HL-60/S4 treated with phorbol 12-myristate 13-acetate at 8.2 ng/mL for 4 days and 3 days (cell line): ENCODE results near the gene SPDYE2.
"Not testable (repeated sequence)": the region's sequence is repeated elsewhere in the genome, so short reads cannot be mapped to it uniquely, and the experiment has no call there.

Experiments used
- in situ Hi-C: fragments of 300-500 bp; cut with MboI; formaldehyde crosslinking; loops from 2 replicates; pipeline ENCODE4 v1.15.0; 2022; ENCODE audit warnings: low sequenced_read_pairs

SPDYE2 gene

DNA sequence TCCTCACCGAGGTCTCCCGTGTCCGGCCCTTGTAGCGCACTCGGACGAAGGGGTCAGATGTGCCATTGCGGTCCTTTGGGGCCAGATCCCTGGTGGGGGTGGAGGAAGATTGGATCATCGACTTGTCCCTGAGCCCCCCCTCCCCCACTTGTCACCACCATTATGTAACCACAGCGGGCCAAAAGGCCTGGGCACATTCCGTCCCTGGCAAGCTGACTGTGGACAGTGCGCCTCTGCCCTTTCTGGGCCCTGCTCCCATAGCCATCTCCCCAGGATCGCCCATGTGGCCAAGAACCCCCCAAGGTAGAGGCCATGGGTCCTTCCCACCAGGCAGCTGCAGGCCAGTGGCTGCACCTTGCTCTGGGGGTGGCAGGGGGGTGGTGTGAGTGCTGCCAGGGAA lies 51.3 kb downstream of the SPDYE2 start:
- in situ Hi-C loops = not testable (repeated sequence)

DNA sequence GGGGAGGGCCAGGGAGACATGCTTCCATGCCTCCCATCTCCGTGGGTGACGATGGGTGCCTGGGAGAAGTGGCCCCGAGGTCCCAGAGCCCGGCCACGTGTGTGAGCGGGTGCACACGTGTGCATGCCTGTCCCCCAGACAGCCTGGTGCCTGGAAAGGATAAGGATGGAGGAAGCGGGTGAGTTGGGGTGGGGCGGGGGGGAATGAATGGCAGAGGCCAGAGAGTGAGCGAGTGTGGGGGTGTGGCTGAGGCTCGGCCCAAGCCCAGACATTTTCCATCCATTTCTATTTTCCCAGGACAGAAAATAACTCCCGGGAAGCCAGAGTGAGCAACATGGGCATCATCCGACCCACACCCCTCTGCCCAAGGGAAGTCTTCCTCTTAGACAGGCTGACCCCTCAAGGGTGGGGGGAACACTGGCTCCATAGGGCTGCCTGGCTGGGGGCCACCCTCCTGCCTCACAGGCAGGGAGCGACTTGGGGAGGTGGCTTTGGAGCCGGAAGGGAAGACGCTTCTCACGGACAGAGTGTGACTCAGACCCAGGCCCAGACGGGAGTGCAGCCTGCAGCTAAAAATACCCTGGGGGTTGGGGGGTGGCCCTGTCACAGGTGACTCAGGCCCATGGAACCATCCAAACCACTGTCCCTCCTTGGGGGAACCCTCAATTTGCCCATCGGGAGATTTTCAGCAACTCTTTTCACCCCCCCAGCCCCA lies 53.6 kb downstream of the SPDYE2 start:
- in situ Hi-C loops = not testable (repeated sequence)

DNA sequence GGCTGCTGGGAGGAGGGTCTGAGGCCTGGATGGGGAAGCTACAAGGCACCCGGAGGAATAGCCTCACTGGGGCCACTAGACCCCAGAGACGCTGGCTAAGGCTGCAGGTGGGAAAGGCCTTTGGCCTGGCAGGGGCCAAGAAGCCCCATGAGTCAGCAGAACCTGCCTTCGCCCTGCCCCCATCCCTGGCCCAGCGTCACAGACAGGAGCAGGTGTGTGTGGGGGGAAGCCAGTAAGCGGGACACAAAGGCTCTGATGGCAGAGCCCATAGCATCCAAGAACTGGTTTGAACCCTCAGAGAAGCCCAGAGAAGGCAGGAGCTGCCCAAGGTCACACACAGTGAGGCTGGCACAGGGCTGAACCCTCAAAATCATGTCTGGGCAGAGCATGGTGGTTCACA lies 55.8 kb downstream of the SPDYE2 start:
- in situ Hi-C loops = not testable (repeated sequence)

DNA sequence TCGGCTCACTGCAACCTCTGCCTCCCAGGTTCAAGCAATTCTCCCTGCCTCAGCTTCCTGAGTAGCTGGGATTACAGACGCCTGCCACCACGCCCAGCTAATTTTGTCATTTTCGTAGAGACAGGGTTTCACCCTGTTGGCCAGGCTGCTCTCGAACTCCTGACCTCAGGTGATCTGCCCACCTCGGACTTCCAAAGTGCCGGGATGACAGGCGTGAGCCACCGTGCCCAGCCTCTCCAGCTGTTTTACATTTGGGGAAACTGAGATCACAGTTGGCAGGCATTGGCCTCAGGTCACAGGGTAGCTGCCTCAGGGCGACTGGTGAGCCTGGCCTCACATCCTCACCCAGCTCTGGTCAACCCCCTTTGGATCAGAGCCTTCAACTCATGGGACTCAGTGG lies 58.7 kb downstream of the SPDYE2 start:
- in situ Hi-C loops = not testable (repeated sequence)

DNA sequence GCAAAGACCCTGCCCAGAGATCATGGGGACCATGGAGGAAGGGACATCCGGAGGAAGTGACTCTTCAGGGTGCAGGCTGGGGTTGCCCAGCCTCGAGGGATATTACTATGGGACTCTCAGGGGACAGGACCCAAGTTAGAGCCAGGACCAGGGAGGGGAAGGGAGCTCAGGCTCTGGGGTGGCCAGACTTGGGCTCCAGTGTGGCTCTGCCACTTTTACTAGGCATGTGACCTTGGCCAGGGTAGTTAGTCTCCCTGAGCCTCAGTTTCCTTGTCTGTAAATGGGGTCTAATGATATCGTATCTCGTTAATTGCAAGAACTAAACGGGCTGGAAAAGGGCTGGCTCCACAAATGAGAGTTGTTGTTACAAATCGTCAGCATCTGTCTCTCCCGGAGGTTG lies 59.4 kb downstream of the SPDYE2 start:
- in situ Hi-C loops = not testable (repeated sequence)

DNA sequence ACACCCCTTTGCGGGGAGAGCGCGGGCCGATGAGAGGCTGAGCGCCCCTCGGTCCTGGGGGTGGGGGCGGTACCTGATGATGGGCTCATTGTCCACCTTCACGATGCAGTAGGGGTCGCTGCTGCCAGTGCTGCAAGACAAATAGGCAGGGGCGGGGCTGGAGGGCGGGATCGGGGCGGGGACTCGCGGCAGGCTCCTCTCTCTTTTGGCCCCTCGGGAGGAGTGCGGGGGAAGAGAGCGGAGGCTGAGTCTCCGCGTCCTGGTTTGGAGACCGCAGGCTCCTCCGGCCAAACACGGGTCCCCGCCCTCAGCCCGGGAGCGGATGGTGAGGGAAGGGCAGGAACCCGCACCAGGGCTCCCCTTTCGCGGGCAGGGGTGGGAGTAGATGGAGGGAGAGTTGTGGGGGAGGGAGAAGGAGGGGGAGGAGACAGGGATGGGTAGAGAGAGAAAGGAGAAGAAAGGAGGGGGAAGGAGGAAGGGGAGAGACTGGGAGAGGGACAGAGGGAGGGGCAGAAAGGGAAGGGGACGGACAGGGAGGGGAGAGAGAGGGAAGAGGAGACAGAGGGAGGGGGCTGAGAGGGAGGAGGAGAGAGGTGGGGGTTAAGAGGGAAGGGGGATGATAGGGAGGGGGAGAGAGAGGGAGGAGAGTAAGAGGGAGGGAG lies 60.1 kb downstream of the SPDYE2 start:
- in situ Hi-C loops = not testable (repeated sequence)

DNA sequence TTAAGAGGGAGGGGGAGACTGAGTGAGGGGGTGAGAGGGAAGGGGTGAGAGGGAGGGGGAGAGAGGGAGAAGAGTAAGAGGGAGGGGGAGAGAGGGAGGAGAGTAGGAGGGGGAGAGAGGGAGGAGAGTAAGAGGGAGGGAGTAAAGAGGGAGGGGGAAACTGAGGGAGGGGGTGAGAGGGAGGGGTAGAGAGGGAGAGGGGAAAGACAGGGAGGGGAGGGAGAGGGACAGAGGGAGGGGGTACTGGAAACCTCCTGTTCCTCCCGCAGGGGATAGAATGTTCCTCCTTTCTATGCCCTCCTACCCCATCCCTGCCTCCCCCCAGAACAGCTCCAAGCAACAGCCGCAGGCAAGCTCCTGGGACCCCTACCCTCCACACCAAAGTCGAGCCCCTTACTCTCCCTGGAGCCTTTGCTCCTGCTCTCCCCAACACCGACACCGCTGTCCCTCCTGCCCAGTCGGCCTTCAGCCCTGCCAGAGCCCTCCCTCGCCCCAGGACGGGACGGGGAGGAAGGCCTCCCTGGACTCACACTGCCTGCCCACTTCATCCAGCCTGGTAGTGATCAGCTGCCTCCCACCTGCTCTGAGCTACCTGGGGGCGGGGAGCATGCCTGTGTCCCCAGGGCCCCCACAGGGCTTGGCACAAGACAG lies 60.8 kb downstream of the SPDYE2 start:
- in situ Hi-C loops = not testable (repeated sequence)
